ENCODE results near the gene KSR2. TPM values are rescaled to one million over a fixed set of nuclear protein-coding genes. Genes with fewer than 3 reads are reported as not detected.

KSR2 gene
- total RNA-seq, 1 donor from 2014 or later, result 0.25 TPM

DNA sequence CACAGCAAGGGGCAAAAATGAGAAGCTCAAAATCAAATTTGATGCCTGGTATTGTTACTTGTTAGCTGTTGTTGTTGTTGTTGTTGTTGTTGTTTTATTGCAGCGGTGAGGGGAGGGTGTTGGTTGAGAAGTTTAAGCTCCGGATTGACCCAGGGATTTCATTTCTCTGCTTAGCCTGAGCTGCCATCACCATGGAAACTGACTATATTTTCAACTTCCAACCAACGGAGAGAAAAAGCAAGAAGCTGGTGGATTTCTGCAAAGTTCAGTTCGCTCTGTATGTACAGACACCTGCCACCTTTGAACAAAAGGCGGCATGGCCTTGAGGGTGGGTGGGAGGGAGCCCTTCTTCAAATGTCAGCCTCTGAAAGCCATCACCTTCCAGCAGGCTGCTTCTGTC, 412.9 kb downstream of the KSR2 start:
- H3K4me1 ChIP-seq, result no peaks in the 10 kb centered on the region
- intact Hi-C loops (cut with DNase I), result no loop called here
- TF ChIP-seq POLR2A (IDR thresholded peaks at IDR 0.05), result no peak
- TF ChIP-seq POLR2AphosphoS5 (IDR thresholded peaks at IDR 0.05; ENCODE audit: insufficient read depth in 1 of 2, low read depth in 1 of 2), result no peak
- TF ChIP-seq, protein P1, sequence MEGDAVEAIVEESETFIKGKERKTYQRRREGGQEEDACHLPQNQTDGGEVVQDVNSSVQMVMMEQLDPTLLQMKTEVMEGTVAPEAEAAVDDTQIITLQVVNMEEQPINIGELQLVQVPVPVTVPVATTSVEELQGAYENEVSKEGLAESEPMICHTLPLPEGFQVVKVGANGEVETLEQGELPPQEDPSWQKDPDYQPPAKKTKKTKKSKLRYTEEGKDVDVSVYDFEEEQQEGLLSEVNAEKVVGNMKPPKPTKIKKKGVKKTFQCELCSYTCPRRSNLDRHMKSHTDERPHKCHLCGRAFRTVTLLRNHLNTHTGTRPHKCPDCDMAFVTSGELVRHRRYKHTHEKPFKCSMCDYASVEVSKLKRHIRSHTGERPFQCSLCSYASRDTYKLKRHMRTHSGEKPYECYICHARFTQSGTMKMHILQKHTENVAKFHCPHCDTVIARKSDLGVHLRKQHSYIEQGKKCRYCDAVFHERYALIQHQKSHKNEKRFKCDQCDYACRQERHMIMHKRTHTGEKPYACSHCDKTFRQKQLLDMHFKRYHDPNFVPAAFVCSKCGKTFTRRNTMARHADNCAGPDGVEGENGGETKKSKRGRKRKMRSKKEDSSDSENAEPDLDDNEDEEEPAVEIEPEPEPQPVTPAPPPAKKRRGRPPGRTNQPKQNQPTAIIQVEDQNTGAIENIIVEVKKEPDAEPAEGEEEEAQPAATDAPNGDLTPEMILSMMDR (IDR thresholded peaks at IDR 0.05), result no peak

DNA sequence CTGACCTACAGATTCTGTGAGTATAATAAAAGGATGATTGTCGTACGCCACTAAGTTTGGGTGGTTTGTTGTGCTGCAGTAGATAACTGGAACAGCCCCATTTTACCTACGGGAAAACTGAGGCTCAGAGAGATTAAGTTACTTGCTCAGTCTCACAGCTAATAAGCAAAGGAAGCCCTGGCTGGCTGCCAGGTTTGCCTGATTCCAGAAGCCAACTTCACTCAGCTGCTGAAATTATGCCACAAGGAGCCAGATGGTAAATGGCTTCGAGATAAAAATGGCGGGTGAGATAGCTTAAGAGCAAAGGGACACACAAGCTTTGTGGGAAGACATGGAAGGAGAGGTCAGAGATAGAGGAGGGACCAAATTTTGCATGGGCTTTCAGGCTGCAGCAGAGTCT, 415.8 kb downstream of the KSR2 start:
- Histone ChIP-seq H3K9me3 (no peaks in the 10 kb centered on the region), H3K27ac (no peak overlapping the region), H3K36me3 (no peaks in the 10 kb centered on the region), H3K27me3 (no peaks in the 10 kb centered on the region), H3K4me3 (no peak overlapping the region), H3K4me1 (no peaks in the 10 kb centered on the region)
- TF ChIP-seq POLR2A (IDR thresholded peaks at IDR 0.05), result no peak
- no peak for TF ChIP-seq POLR2AphosphoS5 (IDR thresholded peaks at IDR 0.05; ENCODE audit: insufficient read depth in 1 of 2, low read depth in 1 of 2)
- TF ChIP-seq, protein P1 (IDR thresholded peaks at IDR 0.05), result no peak
- no peak for DNase-seq (ENCODE audit: extremely low spot score in 2 of 2)
- intact Hi-C loops (cut with DNase I), result no loop called here

More for the DNA sequence above, 412.9 kb downstream of the KSR2 start:
- DNase-seq (ENCODE audit: extremely low spot score in 2 of 2), result no peak
- Histone ChIP-seq H3K27ac (no peak overlapping the region), H3K36me3 (no peaks in the 10 kb centered on the region), H3K9me3 (no peaks in the 10 kb centered on the region), H3K27me3 (no peaks in the 10 kb centered on the region), H3K4me3 (no peak overlapping the region)

DNA sequence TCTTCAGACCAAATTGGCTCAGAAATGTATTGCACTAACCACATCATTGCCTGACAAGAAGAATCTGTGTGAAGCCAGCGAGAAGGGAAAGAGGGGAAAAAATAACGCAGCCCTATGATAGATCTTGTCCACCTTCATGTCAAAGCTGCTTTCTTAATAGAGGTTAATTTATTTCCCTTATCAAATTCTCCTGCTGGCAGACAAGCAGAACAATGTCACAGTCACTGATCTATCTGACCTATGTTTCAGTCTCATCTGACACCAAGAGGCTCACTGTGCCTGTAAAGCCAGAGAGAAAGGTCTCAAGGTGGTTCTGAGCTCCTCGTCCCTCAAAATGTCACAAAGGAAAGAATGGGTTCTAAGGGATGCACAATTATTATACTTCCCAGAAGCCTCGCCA, 417.1 kb downstream of the KSR2 start:
- no peak for TF ChIP-seq POLR2AphosphoS5 (IDR thresholded peaks at IDR 0.05; ENCODE audit: insufficient read depth in 1 of 2, low read depth in 1 of 2)
- TF ChIP-seq, protein P1 (IDR thresholded peaks at IDR 0.05), result no peak
- TF ChIP-seq POLR2A (IDR thresholded peaks at IDR 0.05), result no peak
- no peaks in the 10 kb centered on the region for H3K4me1 ChIP-seq
- no peaks in the 10 kb centered on the region for H3K36me3 ChIP-seq
- no peaks in the 10 kb centered on the region for H3K9me3 ChIP-seq
- no peak for DNase-seq (ENCODE audit: extremely low spot score in 2 of 2)
- no peak overlapping the region for H3K4me3 ChIP-seq
- no peak overlapping the region for H3K27ac ChIP-seq
- no peaks in the 10 kb centered on the region for H3K27me3 ChIP-seq
- intact Hi-C loops (cut with DNase I), result no loop called here

DNA sequence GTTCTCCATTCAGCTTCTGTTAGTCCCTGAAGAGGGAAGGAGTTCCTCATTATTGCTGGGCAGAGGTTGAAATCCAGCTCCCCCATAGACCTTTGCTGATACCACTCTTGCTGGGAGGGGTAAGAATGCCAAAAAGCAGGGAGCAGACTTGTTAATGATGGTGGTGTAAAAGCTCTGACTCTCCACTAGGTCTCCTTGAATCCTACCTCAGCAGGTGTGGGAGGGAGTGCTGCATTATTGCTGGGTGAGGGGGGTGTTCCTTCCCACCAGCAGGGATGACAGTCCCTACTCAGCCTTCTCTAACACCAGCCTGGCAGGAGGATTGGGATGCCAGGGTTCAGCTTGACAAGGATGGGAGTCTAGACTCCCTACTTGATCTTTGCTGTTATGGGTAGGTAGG, 421.6 kb downstream of the KSR2 start:
- H3K27me3 ChIP-seq, result no peaks in the 10 kb centered on the region

DNA sequence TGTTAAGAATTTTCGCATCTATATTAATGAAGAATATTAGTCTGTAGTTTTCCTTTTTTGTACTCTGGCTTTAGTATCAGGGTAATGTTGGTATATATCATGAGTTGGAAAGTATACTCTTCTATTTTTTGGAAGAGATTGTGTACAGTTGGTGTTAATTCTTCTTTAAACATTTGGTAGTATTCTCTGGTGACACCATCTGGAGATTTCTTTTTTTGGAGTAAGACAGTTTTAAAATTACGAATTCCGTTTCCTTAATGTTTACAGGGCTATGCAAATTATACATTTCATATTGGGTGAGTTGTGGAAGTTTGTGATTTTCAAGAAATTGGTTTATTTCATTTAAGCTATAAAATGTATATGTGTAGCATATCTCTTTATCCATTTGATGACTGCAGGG, 423.6 kb downstream of the KSR2 start:
- H3K27ac ChIP-seq, result no peak overlapping the region
- DNase-seq (ENCODE audit: extremely low spot score in 2 of 2), result no peak
- no peaks in the 10 kb centered on the region for H3K4me1 ChIP-seq
- H3K4me3 ChIP-seq, result no peak overlapping the region
- intact Hi-C loops (cut with DNase I), result no loop called here
- no peaks in the 10 kb centered on the region for H3K36me3 ChIP-seq
- H3K27me3 ChIP-seq, result no peaks in the 10 kb centered on the region
- no peak for TF ChIP-seq POLR2AphosphoS5 (IDR thresholded peaks at IDR 0.05; ENCODE audit: insufficient read depth in 1 of 2, low read depth in 1 of 2)
- no peak for TF ChIP-seq POLR2A (IDR thresholded peaks at IDR 0.05)
- TF ChIP-seq, protein P1 (IDR thresholded peaks at IDR 0.05), result no peak
- no peaks in the 10 kb centered on the region for H3K9me3 ChIP-seq

More for the DNA sequence above, 421.6 kb downstream of the KSR2 start:
- no peak overlapping the region for H3K4me3 ChIP-seq
- intact Hi-C loops (cut with DNase I), result no loop called here
- no peak overlapping the region for H3K27ac ChIP-seq
- TF ChIP-seq, protein P1 (IDR thresholded peaks at IDR 0.05), result no peak
- TF ChIP-seq POLR2A (IDR thresholded peaks at IDR 0.05), result no peak
- no peak for TF ChIP-seq POLR2AphosphoS5 (IDR thresholded peaks at IDR 0.05; ENCODE audit: insufficient read depth in 1 of 2, low read depth in 1 of 2)
- no peaks in the 10 kb centered on the region for H3K4me1 ChIP-seq
- DNase-seq (ENCODE audit: extremely low spot score in 2 of 2), result no peak
- H3K9me3 ChIP-seq, result no peaks in the 10 kb centered on the region
- no peaks in the 10 kb centered on the region for H3K36me3 ChIP-seq
